Astrocyte (in vitro differentiated cells and primary cell): ENCODE data around the gene GPLD1. TPM values are rescaled to one million over a fixed set of nuclear protein-coding genes. Genes with fewer than 3 reads are reported as not detected.
A peak's percentile ranks its signal among the peaks of the same experiment; 100 is the strongest.
"Not testable (repeated sequence)": the region's sequence is repeated elsewhere in the genome, so short reads cannot be mapped to it uniquely, and the experiment has no call there.

Experiments
- DNase-seq: peaks from one replicate; pipeline ENCODE4 v3.0.0-alpha.2; 2010; ENCODE audit warnings: low read depth
- FAIRE-seq: peaks from 2 replicates; lab custom pipeline; 2011; peaks lifted over from hg19 to GRCh38; lab: Jason Lieb, UNC
- H2AFZ ChIP-seq: 2 replicates; pipeline ENCODE4 v1.6.0; 2012; ENCODE audit warnings: low read depth, low read length, inconsistent platforms
- H3K27ac ChIP-seq: 2 replicates; pipeline ENCODE4 v1.5.1; 2011; ENCODE audit warnings: low read depth, low read length, inconsistent platforms
- H3K27me3 ChIP-seq: 2 replicates; pipeline ENCODE4 v1.6.0; 2011; ENCODE audit warnings: low read length, inconsistent platforms; ENCODE audit not compliant: insufficient read depth
- H3K36me3 ChIP-seq: 2 replicates; pipeline ENCODE4 v1.5.1; 2011; ENCODE audit warnings: low read length, inconsistent platforms; ENCODE audit not compliant: insufficient read depth
- H3K4me1 ChIP-seq: 2 replicates; pipeline ENCODE4 v1.5.1; 2011; ENCODE audit warnings: low read length, inconsistent platforms; ENCODE audit not compliant: insufficient read depth
- H3K4me2 ChIP-seq: 2 replicates; pipeline ENCODE4 v1.6.0; 2012; ENCODE audit warnings: low read length, inconsistent platforms
- H3K4me3 ChIP-seq: 2 replicates; pipeline ENCODE4 v1.5.1; 2011; ENCODE audit warnings: low read depth, mild to moderate bottlenecking, low read length, inconsistent platforms; ENCODE audit not compliant: insufficient read depth
- H3K79me2 ChIP-seq: 2 replicates; pipeline ENCODE4 v1.6.0; 2012; ENCODE audit warnings: mild to moderate bottlenecking, low read length, inconsistent platforms; ENCODE audit not compliant: insufficient read depth
- H3K9ac ChIP-seq: 2 replicates; pipeline ENCODE4 v1.6.0; 2012; ENCODE audit warnings: mild to moderate bottlenecking, low read length, inconsistent platforms
- H3K9me3 ChIP-seq: 2 replicates; pipeline ENCODE4 v1.5.1; 2012; ENCODE audit warnings: low read depth, mild to moderate bottlenecking, low read length, inconsistent platforms; ENCODE audit not compliant: insufficient read depth
- H4K20me1 ChIP-seq: 2 replicates; pipeline ENCODE4 v1.6.0; 2012; ENCODE audit warnings: low read length, inconsistent platforms; ENCODE audit not compliant: insufficient read depth
- H3K27ac Mint-ChIP-seq: one replicate; pipeline ENCODE4 v1.8.0; 2021; ENCODE audit warnings: mild to moderate bottlenecking, mixed read lengths; ENCODE audit not compliant: unreplicated experiment
- H3K27me3 Mint-ChIP-seq: one replicate; pipeline ENCODE4 v1.8.0; 2021; ENCODE audit warnings: low read depth, mixed read lengths; ENCODE audit not compliant: unreplicated experiment
- H3K36me3 Mint-ChIP-seq: one replicate; pipeline ENCODE4 v1.8.0; 2021; ENCODE audit warnings: low read depth, mixed read lengths; ENCODE audit not compliant: unreplicated experiment
- H3K4me1 Mint-ChIP-seq: one replicate; pipeline ENCODE4 v1.8.0; 2021; ENCODE audit warnings: low read depth, mixed read lengths; ENCODE audit not compliant: unreplicated experiment
- H3K4me3 Mint-ChIP-seq: one replicate; pipeline ENCODE4 v1.8.0; 2021; ENCODE audit warnings: mild to moderate bottlenecking, moderate library complexity, mixed read lengths; ENCODE audit not compliant: unreplicated experiment
- H3K9me3 Mint-ChIP-seq: one replicate; pipeline ENCODE4 v1.8.0; 2021; ENCODE audit warnings: mild to moderate bottlenecking, mixed read lengths; ENCODE audit not compliant: unreplicated experiment
- CTCF ChIP-seq: IDR thresholded peaks from 2 replicates; pipeline ENCODE4 v1.5.1; 2011; ENCODE audit warnings: low read depth, mild to moderate bottlenecking, inconsistent platforms, low read length, moderate library complexity; ENCODE audit not compliant: insufficient read depth
- EZH2 ChIP-seq: IDR thresholded peaks from 2 replicates; pipeline ENCODE4 v1.6.1; 2012; ENCODE audit warnings: mild to moderate bottlenecking, low read length, inconsistent platforms; ENCODE audit not compliant: insufficient read depth
- total RNA-seq: library from RNA; stranded (reverse); gene quantifications from 2 replicates; pipeline ENCODE4 v1.2.1, GENCODE V29; 2021

The GPLD1 gene
- total RNA-seq, 1 donor from 2014 or later = 0.75 TPM

- FAIRE-seq (no peak), DNase-seq (no peak)
- Mint-ChIP-seq H3K27me3 (no peaks in the 10 kb centered on the region), H3K4me3 (peak overlapping the region; percentile 95), H3K27ac (no peak overlapping the region), H3K36me3 (no peaks in the 10 kb centered on the region), H3K9me3 (peaks cover 6% of the 10 kb centered on the region), H3K4me1 (peaks cover 17% of the 10 kb centered on the region)
- no peaks in the 10 kb centered on the region for H3K9me3 ChIP-seq
- no peak overlapping the region for H3K9ac ChIP-seq
- H4K20me1 ChIP-seq = peaks cover 5% of the 10 kb centered on the region
- H3K79me2 ChIP-seq = peaks cover 28% of the 10 kb centered on the region
- H3K4me1 ChIP-seq = peaks cover 5% of the 10 kb centered on the region
- H3K27me3 ChIP-seq = peaks cover 6% of the 10 kb centered on the region
- H3K27ac ChIP-seq = no peak overlapping the region
- peaks cover 3% of the 10 kb centered on the region for H3K36me3 ChIP-seq
- H3K4me3 ChIP-seq = no peak overlapping the region
- TF ChIP-seq CTCF (no peak), EZH2 (no peak)
- H2AFZ ChIP-seq = no peak overlapping the region
- no peak overlapping the region for H3K4me2 ChIP-seq
Measured at GRCh38 chr6:24401458-24401857, 87.9 kb downstream of the GPLD1 start.

DNA sequence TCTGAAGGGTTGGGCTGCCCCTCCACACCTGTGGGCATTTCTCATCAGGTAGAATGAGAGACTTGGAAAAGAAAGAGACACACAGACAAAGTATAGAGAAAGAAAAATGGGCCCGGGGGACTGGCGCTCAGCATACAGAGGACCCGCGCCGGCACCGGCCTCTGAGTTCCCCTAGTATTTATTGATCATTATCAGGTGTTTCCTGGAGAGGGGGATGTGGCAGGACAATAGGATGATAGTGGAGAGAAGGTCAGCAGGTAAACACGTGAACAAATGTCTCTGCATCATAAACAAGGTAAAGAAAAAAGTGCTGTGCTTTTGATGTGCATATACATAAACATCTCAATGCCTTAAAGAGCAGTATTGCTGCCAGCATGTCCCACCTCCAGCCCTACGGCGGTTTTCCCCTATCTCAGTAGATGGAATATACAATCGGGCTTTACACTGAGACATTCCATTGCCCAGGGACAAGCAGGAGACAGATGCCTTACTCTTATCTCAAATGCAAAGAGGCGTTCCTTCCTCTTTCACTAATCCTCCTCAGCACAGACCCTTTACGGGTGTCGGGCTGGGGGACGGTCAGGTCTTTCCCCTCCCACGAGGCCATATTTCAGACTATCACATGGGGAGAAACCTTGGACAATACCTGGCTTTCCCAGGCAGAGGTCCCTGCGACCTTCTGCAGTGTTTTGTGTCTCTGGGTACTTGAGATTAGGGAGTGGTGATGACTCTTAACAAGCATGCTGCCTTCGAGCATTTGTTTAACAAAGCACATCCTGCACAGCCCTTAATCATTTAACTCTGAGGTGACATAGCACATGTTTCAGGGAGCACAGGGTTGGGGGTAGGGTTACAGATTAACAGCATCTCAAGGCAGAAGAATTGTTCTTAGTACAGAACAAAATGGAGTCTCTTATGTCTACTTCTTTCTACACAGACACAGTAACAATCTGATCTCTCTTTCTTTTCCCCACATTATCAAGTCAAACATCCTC lies 89.0 kb downstream of the GPLD1 start:
- not testable (repeated sequence) for H3K4me2 ChIP-seq

DNA sequence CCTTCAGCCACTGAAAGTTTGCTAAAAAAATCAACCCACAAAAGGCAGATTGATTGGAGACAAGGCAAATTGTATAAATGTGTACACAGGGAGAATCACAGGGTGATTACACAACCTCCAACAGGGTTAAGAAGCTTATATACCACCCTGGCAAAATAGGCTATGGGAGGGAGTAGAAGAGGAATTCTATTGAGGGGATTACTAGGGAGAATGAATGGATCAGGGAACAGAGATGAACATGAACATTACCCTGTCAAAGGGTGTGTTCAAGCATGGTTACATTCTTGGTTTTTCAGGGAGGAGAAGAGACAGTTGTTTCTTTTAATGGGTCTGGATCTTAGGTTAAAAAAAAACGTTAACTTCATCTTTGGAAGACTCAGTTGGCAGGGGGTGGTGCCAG lies 91.7 kb downstream of the GPLD1 start:
- Mint-ChIP-seq H3K4me3 (no peak overlapping the region), H3K9me3 (peaks cover 8% of the 10 kb centered on the region), H3K27me3 (no peaks in the 10 kb centered on the region), H3K36me3 (no peaks in the 10 kb centered on the region), H3K4me1 (peaks cover 4% of the 10 kb centered on the region), H3K27ac (no peak overlapping the region)
- Histone ChIP-seq H4K20me1 (no peaks in the 10 kb centered on the region), H3K36me3 (no peaks in the 10 kb centered on the region), H3K27ac (no peak overlapping the region), H3K4me3 (no peak overlapping the region), H3K27me3 (peaks cover 6% of the 10 kb centered on the region), H3K4me2 (no peak overlapping the region), H3K9me3 (no peaks in the 10 kb centered on the region), H2AFZ (no peak overlapping the region), H3K79me2 (peaks cover 6% of the 10 kb centered on the region), H3K9ac (no peak overlapping the region), H3K4me1 (peaks cover 4% of the 10 kb centered on the region)
- DNase-seq (no peak), FAIRE-seq (no peak)
- TF ChIP-seq CTCF (no peak), EZH2 (no peak)

More for the DNA sequence above, 89.0 kb downstream of the GPLD1 start:
- not testable (repeated sequence) for H3K27me3 Mint-ChIP-seq, FAIRE-seq, H4K20me1 ChIP-seq, H3K9ac ChIP-seq, H3K9me3 Mint-ChIP-seq, H3K27me3 ChIP-seq, H3K36me3 ChIP-seq, H3K36me3 Mint-ChIP-seq, H2AFZ ChIP-seq, H3K4me3 ChIP-seq, H3K9me3 ChIP-seq, DNase-seq, H3K4me1 ChIP-seq, H3K27ac ChIP-seq
- H3K79me2 ChIP-seq = peaks cover 28% of the 10 kb centered on the region
- Mint-ChIP-seq H3K27ac (peak overlapping the region; percentile 22), H3K4me1 (peaks cover 15% of the 10 kb centered on the region), H3K4me3 (peak overlapping the region; percentile 54)
